GM12878 (cell line): ENCODE results near the gene PAF1. TPM values are rescaled to one million over a fixed set of nuclear protein-coding genes. Genes with fewer than 3 reads are reported as not detected.
A peak's percentile ranks its signal among the peaks of the same experiment; 100 is the strongest.

Experiments
- ATAC-seq: fragments of 200-7000 bp; cut with Tn5 transposase; 3 replicates; pipeline ENCODE4 v1.9.1; 2020; ENCODE audit warnings: mild to moderate bottlenecking, moderate library complexity
- BruUV-seq: library from RNA; stranded (reverse); fragments of 400-500 nt; replicated peaks from 2 replicates; lab custom pipeline; 2021; lab: Mats Ljungman, UMichigan
- CTCF ChIA-PET: fragments of 300-600 bp; sonication (Branson Sonifier 250); formaldehyde crosslinking; extraction: SDS; loops from one replicate; lab custom pipeline; 2021; ENCODE audit warnings: inconsistent platforms; lab: Yijun Ruan, JAX
- POLR2A ChIA-PET: fragments of 350-600 bp; formaldehyde crosslinking; extraction: SDS; loops from one replicate; lab custom pipeline; 2021; ENCODE audit warnings: inconsistent platforms; lab: Charles Lee
- RAD21 ChIA-PET: fragments of 300-600 bp; sonication (Branson Sonifier 250); formaldehyde crosslinking; loops from one replicate; lab custom pipeline; 2023; ENCODE audit warnings: antibody characterized with exemption; ENCODE audit not compliant: unreplicated experiment; lab: Charles Lee
- SMC1A ChIA-PET: fragments of 300-600 bp; sonication (Branson Sonifier 250); formaldehyde crosslinking; loops from one replicate; lab custom pipeline; 2023; ENCODE audit not compliant: unreplicated experiment, uncharacterized antibody; lab: Charles Lee
- DNase-seq: peaks from one replicate; pipeline ENCODE4 v3.0.0-alpha.2; 2011; ENCODE audit warnings: low read depth, low spot score
- FAIRE-seq: peaks from 3 replicates; lab custom pipeline; 2011; peaks lifted over from hg19 to GRCh38; lab: Jason Lieb, UNC
- H2AFZ ChIP-seq: 2 replicates; pipeline ENCODE4 v1.6.0; 2011; ENCODE audit warnings: low read depth, low read length, control low read depth; ENCODE audit not compliant: control insufficient read depth
- H3K27ac ChIP-seq: 2 replicates; pipeline ENCODE4 v1.5.1; 2011; ENCODE audit warnings: control low read depth; ENCODE audit not compliant: control insufficient read depth, insufficient read depth
- H3K27me3 ChIP-seq, 2 experiments: replicated peaks in 1 of 2; 2 replicates each; pipeline versions ENCODE4 v1.6.0 to v1.6.1; 2011; ENCODE audit warnings: low read length in 1 of 2; ENCODE audit not compliant: control insufficient read depth in 2 of 2, insufficient read depth in 2 of 2
- H3K36me3 ChIP-seq, 2 experiments: 2 replicates each; pipeline ENCODE4 v1.5.1; 2011; ENCODE audit warnings: low read length in 1 of 2; ENCODE audit not compliant: control insufficient read depth in 2 of 2, insufficient read depth in 2 of 2
- H3K4me1 ChIP-seq: 2 replicates; pipeline ENCODE4 v1.6.1; 2011; ENCODE audit warnings: mild to moderate bottlenecking, low read length, moderate library complexity, mixed read lengths; ENCODE audit not compliant: control insufficient read depth, insufficient read depth
- H3K4me2 ChIP-seq: 2 replicates; pipeline ENCODE4 v1.6.0; 2011; ENCODE audit warnings: control low read depth; ENCODE audit not compliant: control insufficient read depth, insufficient read depth
- H3K4me3 ChIP-seq: fragments of 200-600 bp; sonication (generic); 2 replicates; pipeline ENCODE4 v1.5.1; 2016
- H3K79me2 ChIP-seq: 2 replicates; pipeline ENCODE4 v1.6.0; 2011; ENCODE audit warnings: low read length; ENCODE audit not compliant: control insufficient read depth, insufficient read depth
- H3K9ac ChIP-seq: 2 replicates; pipeline ENCODE4 v1.8.0; 2011; ENCODE audit warnings: low read length, control low read depth, mixed read lengths; ENCODE audit not compliant: control insufficient read depth, insufficient read depth
- H3K9me3 ChIP-seq: replicated peaks from 3 replicates; pipeline ENCODE4 v1.5.1; 2011; ENCODE audit warnings: mild to moderate bottlenecking, low read length; ENCODE audit not compliant: control insufficient read depth, insufficient read depth
- H4K20me1 ChIP-seq: 2 replicates; pipeline ENCODE4 v1.6.0; 2011; ENCODE audit not compliant: control insufficient read depth, insufficient read depth
- BACH1 ChIP-seq: fragments of 450-650 bp; IDR thresholded peaks from 2 replicates; pipeline ENCODE4 v1.6.1; 2017; ENCODE audit warnings: mild to moderate bottlenecking, borderline replicate concordance
- BCL11A ChIP-seq: IDR thresholded peaks from 2 replicates; pipeline ENCODE4 v1.6.1; 2011; ENCODE audit warnings: low read depth, low read length
- GATAD2B ChIP-seq: fragments of 450-650 bp; conservative IDR thresholded peaks from 2 replicates; pipeline ENCODE4 v1.6.1; 2017; ENCODE audit warnings: low read depth, mild to moderate bottlenecking, moderate library complexity
- HDGF ChIP-seq: fragments of 450-650 bp; IDR thresholded peaks from 2 replicates; pipeline ENCODE4 v1.6.1; 2016; ENCODE audit warnings: antibody characterized with exemption
- IKZF1 ChIP-seq: fragments of 450-650 bp; conservative IDR thresholded peaks from 2 replicates; pipeline ENCODE4 v1.6.1; 2017; ENCODE audit warnings: antibody characterized with exemption, mild to moderate bottlenecking
- IRF3 ChIP-seq: fragments of 450-650 bp; IDR thresholded peaks from 2 replicates; pipeline ENCODE4 v1.6.1; 2014; ENCODE audit warnings: mild to moderate bottlenecking
- KAT2A ChIP-seq: conservative IDR thresholded peaks from 2 replicates; pipeline ENCODE4 v1.6.1; 2011; ENCODE audit warnings: low read depth, low read length; ENCODE audit not compliant: control insufficient read depth
- KLF5 ChIP-seq: fragments of 450-650 bp; IDR thresholded peaks from 2 replicates; pipeline ENCODE4 v1.6.1; 2014; ENCODE audit warnings: mild to moderate bottlenecking; ENCODE audit not compliant: partially characterized antibody
- MAX ChIP-seq: IDR thresholded peaks from 2 replicates; pipeline ENCODE4 v1.6.1; 2012; ENCODE audit warnings: low read depth, low read length, improper control_type of control experiment
- NR2C1 ChIP-seq: fragments of 450-650 bp; IDR thresholded peaks from 2 replicates; pipeline ENCODE4 v1.6.1; 2017; ENCODE audit warnings: antibody characterized with exemption, mild to moderate bottlenecking, moderate library complexity
- POLR2A ChIP-seq: IDR thresholded peaks from 2 replicates; pipeline ENCODE4 v1.6.1; 2011; ENCODE audit warnings: low read depth, mild to moderate bottlenecking, low read length
- RAD21 ChIP-seq: IDR thresholded peaks from 2 replicates; pipeline ENCODE4 v1.6.1; 2011; ENCODE audit warnings: mild to moderate bottlenecking, low read depth, low read length, moderate library complexity; ENCODE audit not compliant: insufficient read depth
- RB1 ChIP-seq: fragments of 450-650 bp; formaldehyde crosslinking; IDR thresholded peaks from 2 replicates; pipeline ENCODE4 v1.6.1; 2017; ENCODE audit warnings: mild to moderate bottlenecking, borderline replicate concordance
- SMC3 ChIP-seq: IDR thresholded peaks from 2 replicates; pipeline ENCODE4 v1.6.1; 2011; ENCODE audit warnings: low read length, improper control_type of control experiment, borderline replicate concordance
- ZNF274 ChIP-seq: IDR thresholded peaks from one replicate; pipeline ENCODE4 v1.8.0; 2011; ENCODE audit not compliant: insufficient read length, insufficient read depth
- ZNF592 ChIP-seq: fragments of 450-650 bp; IDR thresholded peaks from 2 replicates; pipeline ENCODE4 v1.6.1; 2017; ENCODE audit warnings: mild to moderate bottlenecking, moderate library complexity
- WGBS: methylation state at CpG from one replicate; pipeline ENCODE4 v1.1.6; 2016; ENCODE audit warnings: low lambda C conversion rate; ENCODE audit not compliant: insufficient replicate concordance, insufficient coverage; ENCODE audit errors: missing lambda C conversion rate; 5-methylcytosine and 5-hydroxymethylcytosine counted together
- in situ Hi-C: fragments of 300-500 bp; cut with MboI; formaldehyde crosslinking; loops from 9 replicates; pipeline ENCODE4 v1.14.3; 2018; ENCODE audit warnings: mixed read lengths
- intact Hi-C: fragments of 100-400 bp; cut with micrococcal nuclease; formaldehyde crosslinking; loops from one replicate; pipeline ENCODE4 v1.14.2; 2022; ENCODE audit not compliant: unreplicated experiment
- polyA plus RNA-seq, 11 experiments: library from polyadenylated mRNA; depleted of rRNA in 4 of 11; unstranded in 6 of 11; stranded (reverse) in 5 of 11; fragments of >200 nt; fragmentation: Nextera tagmentation in 4 of 11; fragmentation: Illumina TruSeq in 1 of 11; extraction: Ambion mirVana in 4 of 11; extraction: Trizol in 1 of 11; gene quantifications; 1 replicate in 1 of 11; 2 replicates in 10 of 11; pipeline versions ENCODE4 v1.2.1 to v1.2.3, GENCODE V29; 2011 to 2016; ENCODE audit warnings: inconsistent platforms in 2 of 11, missing spikeins in 2 of 11, low read depth in 1 of 11
- total RNA-seq, 4 experiments: library from RNA; depleted of rRNA in 3 of 4; stranded (reverse); fragments of >200 nt in 3 of 4; fragmentation: Illumina TruSeq in 1 of 4; extraction: Trizol in 1 of 4; gene quantifications; 2 replicates each; pipeline versions ENCODE4 v1.2.1 to v1.2.3, GENCODE V29; 2013 to 2021

The PAF1 gene
- total and polyA plus RNA-seq, 10 of the 15 experiments (the other 5 are each of a cell fraction or from before 2014, with no cell fraction given): 1.7 to 45.8 (median 39.6) TPM

- H3K27ac ChIP-seq: peak overlapping the region; percentile 100
- H3K36me3 ChIP-seq: peaks cover 2 to 5% of the 10 kb centered on the region in 2 experiments; a peak in 2 of 4 replicates
- no peaks in the 10 kb centered on the region for H4K20me1 ChIP-seq
- SMC1A ChIA-PET: interaction anchor here (0.9 to 1.1 kb wide), 2 partner anchors 11 to 13 kb away, joined by 3 read pairs; partner anchors contain the start of gene PAF1
- TSS peak; percentile 78 for BruUV-seq
- ATAC-seq (peak; percentile 29), FAIRE-seq (no peak), DNase-seq (no peak)
- H3K9ac ChIP-seq: peak overlapping the region; percentile 90
- no peaks in the 10 kb centered on the region for H3K27me3 ChIP-seq
- RAD21 ChIA-PET: interaction anchor here (1.1 to 1.6 kb wide), 2 partner anchors 13 to 567 kb away, joined by 3 to 4 read pairs; partner anchors contain the start of genes MED29 and PAF1
- POLR2A ChIA-PET: interaction anchor here (0.5 to 1.9 kb wide), 3 partner anchors 8 to 853 kb away, joined by 4 to 7 read pairs (median 5); partner anchors contain the start of genes PLEKHG2 and RPS16
- CTCF ChIA-PET: interaction anchor here (0.9 to 1.7 kb wide), 2 partner anchors 9 to 36 kb away, joined by 4 to 5 read pairs; partner anchors contain the start of gene PLEKHG2
- no peak overlapping the region for H2AFZ ChIP-seq
- intact Hi-C loops (loop anchor here (10.0 kb wide), 1 partner anchor 429 kb away; the partner anchor contains the start of gene FBXO17), in situ Hi-C loops (no loop called here)
- H3K4me2 ChIP-seq: peak overlapping the region; percentile 100
- peaks cover 47% of the 10 kb centered on the region for H3K79me2 ChIP-seq
- WGBS: 2% methylated on average over 40 of the region's 43 CpGs
- no peaks in the 10 kb centered on the region for H3K9me3 ChIP-seq
- H3K4me1 ChIP-seq: peaks cover 61% of the 10 kb centered on the region
- H3K4me3 ChIP-seq: peak overlapping the region; percentile 82
- TF ChIP-seq KLF5 (no peak), GATAD2B (peak; percentile 85), BACH1 (peak; percentile 88), KAT2A (no peak), MAX (peak; percentile 11; the same call in 1 of the 2 replicates), POLR2A (peak; percentile 64), RB1 (0 out of 2 replicates have a peak, but pooled peaks have one; percentile 40), IKZF1 (peak; percentile 98), IRF3 (no peak), SMC3 (no peak), RAD21 (no peak), BCL11A (peak; percentile 63), ZNF274 (no peak), ZNF592 (peak; percentile 87; the same call in 1 of the 2 replicates), NR2C1 (no peak), HDGF (no peak)
Measured at GRCh38 chr19:39403331-39404312, 12.7 kb upstream of the PAF1 start.
